Measurements from ENCODE around the gene CCM2L. TPM values are rescaled to one million over a fixed set of nuclear protein-coding genes. Genes with fewer than 3 reads are reported as not detected.

The CCM2L gene
- polyA plus RNA-seq, 2 of the 4 experiments (the other 2 are of a cell fraction): 0.05 to 0.18 TPM

GRCh38 chr20:31968291-31969126 lies 41.7 kb upstream of the CCM2L start (continued):
- no peak for TF ChIP-seq MAFK (IDR thresholded peaks at IDR 0.05; ENCODE audit: partially characterized antibody)
- TF ChIP-seq HOXB13 (CRISPR knock-in tag; IDR thresholded peaks at IDR 0.05; ENCODE audit: low read depth): peak; percentile 97
- TF ChIP-seq CHD4 (IDR thresholded peaks at IDR 0.05; ENCODE audit: borderline replicate concordance): no peak
- no peak for TF ChIP-seq RARB (CRISPR knock-in tag; IDR thresholded peaks at IDR 0.05)
- no peak for TF ChIP-seq PBX3 (IDR thresholded peaks at IDR 0.05)
- TF ChIP-seq ZSCAN20 (CRISPR knock-in tag; IDR thresholded peaks at IDR 0.05): peak; percentile 97
- no peak for TF ChIP-seq HMGXB4 (CRISPR knock-in tag; IDR thresholded peaks at IDR 0.05; ENCODE audit: borderline replicate concordance)
- peak; percentile 96 for TF ChIP-seq ATOH8 (CRISPR knock-in tag; IDR thresholded peaks at IDR 0.05; ENCODE audit: low read depth)
- peak; percentile 73; the same call in 1 of the 2 replicates for TF ChIP-seq TP53 (CRISPR knock-in tag; IDR thresholded peaks at IDR 0.05)
- TF ChIP-seq CBX8 (IDR thresholded peaks at IDR 0.05): no peak
- TF ChIP-seq E2F6 (IDR thresholded peaks at IDR 0.05; ENCODE audit: borderline replicate concordance, low read depth): no peak
- no peak for TF ChIP-seq MYC (IDR thresholded peaks at IDR 0.05; ENCODE audit: borderline replicate concordance, low read length)
- TF ChIP-seq BHLHE40 (IDR thresholded peaks at IDR 0.05; ENCODE audit: low read depth, low read length): no peak
- TF ChIP-seq FOXS1 (CRISPR knock-in tag; IDR thresholded peaks at IDR 0.05): peak; percentile 97
- no peak for TF ChIP-seq POLR2AphosphoS2 (conservative IDR thresholded peaks at IDR 0.05; ENCODE audit: low read length)
- TF ChIP-seq RNF2 (IDR thresholded peaks at IDR 0.05; ENCODE audit: borderline replicate concordance, low read depth): no peak
- no peak for TF ChIP-seq KDM1A (IDR thresholded peaks at IDR 0.05; ENCODE audit: low read depth)
- no peak for TF ChIP-seq JUN (IDR thresholded peaks at IDR 0.05)
- no peak for TF ChIP-seq MAZ (IDR thresholded peaks at IDR 0.05; ENCODE audit: borderline replicate concordance, low read depth, low read length)
- TF ChIP-seq ZFP36 (IDR thresholded peaks at IDR 0.05; ENCODE audit: borderline replicate concordance, partially characterized antibody): no peak
- TF ChIP-seq EP300 (IDR thresholded peaks at IDR 0.05): no peak
- TF ChIP-seq TFCP2L1 (CRISPR knock-in tag; IDR thresholded peaks at IDR 0.05): peak; percentile 69; the same call in 1 of the 2 replicates
- no peak for TF ChIP-seq POLR2A (IDR thresholded peaks at IDR 0.05; ENCODE audit: low read length)
- TF ChIP-seq CTCF (IDR thresholded peaks at IDR 0.05): no peak
- no peak for TF ChIP-seq SREBF2 (IDR thresholded peaks at IDR 0.05)
- TF ChIP-seq RCOR1 (IDR thresholded peaks at IDR 0.05; ENCODE audit: low read depth, low read length): no peak
- no peak for TF ChIP-seq GATA3 (IDR thresholded peaks at IDR 0.05; ENCODE audit: borderline replicate concordance)
- TF ChIP-seq RAD21 (conservative IDR thresholded peaks at IDR 0.05 in 1 of 2, IDR thresholded peaks at IDR 0.05 in 1 of 2): no peak
- peak; percentile 99 for TF ChIP-seq EHMT2 (IDR thresholded peaks at IDR 0.05; ENCODE audit: low read depth)
- no peak for TF ChIP-seq CBX2 (IDR thresholded peaks at IDR 0.05; ENCODE audit: borderline replicate concordance, low read depth)
- 0 out of 2 replicates have a peak, but pooled peaks have one; percentile 46 for TF ChIP-seq FOSB (CRISPR knock-in tag; IDR thresholded peaks at IDR 0.05)
- TF ChIP-seq ZNF302 (CRISPR knock-in tag; IDR thresholded peaks at IDR 0.05): 0 out of 2 replicates have a peak, but pooled peaks have one; percentile 29
